ENCODE data around the gene ATP1B1.

- TF ChIP-seq CTCF (optimal IDR thresholded peaks at IDR 0.05 in 1 of 3, IDR thresholded peaks at IDR 0.05 in 1 of 3, conservative IDR thresholded peaks at IDR 0.05 in 1 of 3; ENCODE audit: extremely low read depth in 1 of 3, insufficient read depth in 2 of 3, low read length in 3 of 3) (no peak), EZH2 (IDR thresholded peaks at IDR 0.05; ENCODE audit: low read length) (no peak)
Measured at GRCh38 chr1:169110689-169111447, 4.4 kb downstream of the ATP1B1 start.
